ENCODE results near the gene DOK3. TPM values are rescaled to one million over a fixed set of nuclear protein-coding genes. Genes with fewer than 3 reads are reported as not detected.
A peak's percentile ranks its signal among the peaks of the same experiment; 100 is the strongest.

Gene DOK3
- total RNA-seq = 1 to 10 TPM in 3 of 4 donors, under 1 TPM in 1; 0.89 to 7.3 (median 1.8) TPM

DNA sequence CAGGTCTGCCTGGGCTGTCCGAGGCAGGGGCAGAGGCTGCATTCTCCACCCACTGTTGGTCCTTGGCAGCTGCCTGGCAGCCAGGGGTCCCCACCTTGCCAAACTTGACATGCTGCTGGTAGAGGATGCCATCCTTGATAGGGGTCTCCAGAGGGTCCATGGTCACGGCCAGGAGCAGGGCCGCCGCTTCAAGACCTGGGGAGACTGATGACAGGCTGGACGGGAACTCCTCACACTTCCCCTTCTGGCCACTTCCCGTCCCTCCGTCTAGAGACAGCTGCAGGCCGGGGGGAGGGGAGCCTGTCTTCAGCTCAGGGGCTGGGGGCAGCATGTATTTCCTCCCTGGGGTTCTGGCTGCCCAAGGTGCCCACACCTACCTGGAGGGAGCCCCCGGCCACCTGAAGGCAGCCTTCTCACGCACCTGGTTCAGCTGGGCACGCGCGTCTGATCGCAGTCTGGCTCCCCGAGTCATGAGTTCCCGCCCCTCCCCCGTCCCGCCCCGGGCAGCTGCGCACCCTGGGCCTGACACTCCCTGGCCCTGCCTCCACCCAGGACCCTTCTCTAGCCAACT lies at the start of gene DOK3:
Gene DOK3, minus strand, starts transcription at position 446 of the 571 bp plus-strand sequence. Its CDS starts 286 bp downstream, at position 160.
- WGBS = 39% methylated on average over 12 of the region's 20 CpGs
- TF ChIP-seq, protein P1, sequence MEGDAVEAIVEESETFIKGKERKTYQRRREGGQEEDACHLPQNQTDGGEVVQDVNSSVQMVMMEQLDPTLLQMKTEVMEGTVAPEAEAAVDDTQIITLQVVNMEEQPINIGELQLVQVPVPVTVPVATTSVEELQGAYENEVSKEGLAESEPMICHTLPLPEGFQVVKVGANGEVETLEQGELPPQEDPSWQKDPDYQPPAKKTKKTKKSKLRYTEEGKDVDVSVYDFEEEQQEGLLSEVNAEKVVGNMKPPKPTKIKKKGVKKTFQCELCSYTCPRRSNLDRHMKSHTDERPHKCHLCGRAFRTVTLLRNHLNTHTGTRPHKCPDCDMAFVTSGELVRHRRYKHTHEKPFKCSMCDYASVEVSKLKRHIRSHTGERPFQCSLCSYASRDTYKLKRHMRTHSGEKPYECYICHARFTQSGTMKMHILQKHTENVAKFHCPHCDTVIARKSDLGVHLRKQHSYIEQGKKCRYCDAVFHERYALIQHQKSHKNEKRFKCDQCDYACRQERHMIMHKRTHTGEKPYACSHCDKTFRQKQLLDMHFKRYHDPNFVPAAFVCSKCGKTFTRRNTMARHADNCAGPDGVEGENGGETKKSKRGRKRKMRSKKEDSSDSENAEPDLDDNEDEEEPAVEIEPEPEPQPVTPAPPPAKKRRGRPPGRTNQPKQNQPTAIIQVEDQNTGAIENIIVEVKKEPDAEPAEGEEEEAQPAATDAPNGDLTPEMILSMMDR (IDR thresholded peaks at IDR 0.05) = no peak
- TF ChIP-seq POLR2AphosphoS5 (IDR thresholded peaks at IDR 0.05) (no peak), POLR2A (IDR thresholded peaks at IDR 0.05) (no peak), EP300 (IDR thresholded peaks at IDR 0.05) (no peak)
- H3K36me3 ChIP-seq = peaks cover 44% of the 10 kb centered on the region
- H3K9me3 ChIP-seq = no peaks in the 10 kb centered on the region
- H3K27me3 ChIP-seq = no peaks in the 10 kb centered on the region
- peaks cover 4% of the 10 kb centered on the region for H3K4me1 ChIP-seq
- DNase-seq (ENCODE audit: low spot score in 2 of 2) = no peak
- H3K4me3 ChIP-seq = peak within 1 kb of the TSS; percentile 21
- H3K27ac ChIP-seq = no peak within 1 kb of the TSS

GRCh38 chr5:177557796-177558195 lies 48.2 kb upstream of the DOK3 start:
- no peaks in the 10 kb centered on the region for H3K36me3 ChIP-seq
- WGBS = 95% methylated on average over 5 of the region's 5 CpGs
- H3K4me3 ChIP-seq = no peak overlapping the region
- no peak overlapping the region for H3K27ac ChIP-seq
- no peak for DNase-seq (ENCODE audit: low spot score in 2 of 2)
- H3K27me3 ChIP-seq = no peaks in the 10 kb centered on the region
- H3K9me3 ChIP-seq = no peaks in the 10 kb centered on the region
- no peak for TF ChIP-seq EP300 (IDR thresholded peaks at IDR 0.05)
- TF ChIP-seq POLR2A (IDR thresholded peaks at IDR 0.05) = no peak
- TF ChIP-seq, protein P1 (IDR thresholded peaks at IDR 0.05) = no peak
- no peak for TF ChIP-seq POLR2AphosphoS5 (IDR thresholded peaks at IDR 0.05)
- peaks cover 21% of the 10 kb centered on the region for H3K4me1 ChIP-seq

GRCh38 chr5:177557041-177557647 lies 47.5 kb upstream of the DOK3 start:
- Histone ChIP-seq H3K4me3 (no peak overlapping the region), H3K27ac (no peak overlapping the region), H3K36me3 (no peaks in the 10 kb centered on the region), H3K27me3 (no peaks in the 10 kb centered on the region), H3K9me3 (no peaks in the 10 kb centered on the region), H3K4me1 (peaks cover 28% of the 10 kb centered on the region)
- TF ChIP-seq, protein P1 (IDR thresholded peaks at IDR 0.05) = no peak
- TF ChIP-seq POLR2AphosphoS5 (IDR thresholded peaks at IDR 0.05) (no peak), POLR2A (IDR thresholded peaks at IDR 0.05) (no peak), EP300 (IDR thresholded peaks at IDR 0.05) (no peak)
- WGBS = 45% methylated on average over 4 of the region's 4 CpGs
- DNase-seq (ENCODE audit: low spot score in 2 of 2) = no peak

GRCh38 chr5:177555665-177556064 lies 46.0 kb upstream of the DOK3 start:
- no peak overlapping the region for H3K27ac ChIP-seq
- peaks cover 29% of the 10 kb centered on the region for H3K4me1 ChIP-seq
- no peaks in the 10 kb centered on the region for H3K36me3 ChIP-seq
- DNase-seq (ENCODE audit: low spot score in 2 of 2) = no peak
- no peaks in the 10 kb centered on the region for H3K27me3 ChIP-seq
- H3K4me3 ChIP-seq = no peak overlapping the region
- WGBS = 97% methylated on average over 5 of the region's 5 CpGs
- no peaks in the 10 kb centered on the region for H3K9me3 ChIP-seq
- TF ChIP-seq POLR2AphosphoS5 (IDR thresholded peaks at IDR 0.05) = no peak
- TF ChIP-seq EP300 (IDR thresholded peaks at IDR 0.05) = no peak

- Histone ChIP-seq H3K36me3 (no peaks in the 10 kb centered on the region), H3K4me1 (peaks cover 29% of the 10 kb centered on the region), H3K27me3 (no peaks in the 10 kb centered on the region), H3K27ac (no peak overlapping the region), H3K9me3 (no peaks in the 10 kb centered on the region), H3K4me3 (peak overlapping the region; percentile 96)
- WGBS = 90% methylated on average over 2 of the region's 2 CpGs
- TF ChIP-seq POLR2A (IDR thresholded peaks at IDR 0.05) = no peak
- TF ChIP-seq, protein P1 (IDR thresholded peaks at IDR 0.05) = no peak
- no peak for TF ChIP-seq EP300 (IDR thresholded peaks at IDR 0.05)
- TF ChIP-seq POLR2AphosphoS5 (IDR thresholded peaks at IDR 0.05) = no peak
- no peak for DNase-seq (ENCODE audit: low spot score in 2 of 2)
These were observed 45.6 kb upstream of the DOK3 start for GRCh38 chr5:177555228-177555627.

Data from suprapubic skin (tissue), 4 donors.